Activated naive CD8-positive, alpha-beta T cell treated with anti-CD3 and anti-CD28 coated beads for 36 hours (primary cell): ENCODE data around the gene DOCK10. TPM values are rescaled to one million over a fixed set of nuclear protein-coding genes. Genes with fewer than 3 reads are reported as not detected.

Experiments used
- DNase-seq: peaks from one replicate; pipeline ENCODE4 v3.0.0; 2021
- H3K27ac Mint-ChIP-seq: one replicate; pipeline ENCODE4 v1.8.0; 2022; ENCODE audit warnings: mild to moderate bottlenecking, moderate library complexity, mixed read lengths
- H3K27me3 Mint-ChIP-seq: one replicate; pipeline ENCODE4 v1.8.0; 2022; ENCODE audit warnings: mild to moderate bottlenecking, mixed read lengths
- H3K36me3 Mint-ChIP-seq: one replicate; pipeline ENCODE4 v1.8.0; 2021; ENCODE audit warnings: mild to moderate bottlenecking, mixed read lengths
- H3K4me1 Mint-ChIP-seq: one replicate; pipeline ENCODE4 v1.8.0; 2021; ENCODE audit warnings: mixed read lengths
- H3K4me3 Mint-ChIP-seq: one replicate; pipeline ENCODE4 v1.8.0; 2022; ENCODE audit warnings: mild to moderate bottlenecking, moderate library complexity, mixed read lengths
- H3K9me3 Mint-ChIP-seq: one replicate; pipeline ENCODE4 v1.8.0; 2022; ENCODE audit warnings: mixed read lengths
- total RNA-seq, 2 experiments: library from RNA; stranded (reverse); gene quantifications; one replicate each; pipeline ENCODE4 v1.2.3, GENCODE V29; 2021

Gene DOCK10
- total RNA-seq, 2 experiments from 2014 or later: 154 to 159 TPM

- DNase-seq: no peak
- peaks cover 6% of the 10 kb centered on the region for H3K9me3 Mint-ChIP-seq
- no peak overlapping the region for H3K4me3 Mint-ChIP-seq
Measured at GRCh38 chr2:224837558-224837957, 204.7 kb downstream of the DOCK10 start.

GRCh38 chr2:224837066-224837465 is 205.2 kb downstream of the DOCK10 start:
- Mint-ChIP-seq H3K9me3 (peaks cover 4% of the 10 kb centered on the region), H3K36me3 (peaks cover 57% of the 10 kb centered on the region), H3K4me3 (no peak overlapping the region), H3K4me1 (peaks cover 1% of the 10 kb centered on the region), H3K27me3 (no peaks in the 10 kb centered on the region), H3K27ac (peak overlapping the region; percentile 1)
- DNase-seq: no peak

More at GRCh38 chr2:224837558-224837957, 204.7 kb downstream of the DOCK10 start:
- no peak overlapping the region for H3K27ac Mint-ChIP-seq
- H3K36me3 Mint-ChIP-seq: peaks cover 61% of the 10 kb centered on the region
- H3K27me3 Mint-ChIP-seq: no peaks in the 10 kb centered on the region
- H3K4me1 Mint-ChIP-seq: peaks cover 1% of the 10 kb centered on the region

DNA sequence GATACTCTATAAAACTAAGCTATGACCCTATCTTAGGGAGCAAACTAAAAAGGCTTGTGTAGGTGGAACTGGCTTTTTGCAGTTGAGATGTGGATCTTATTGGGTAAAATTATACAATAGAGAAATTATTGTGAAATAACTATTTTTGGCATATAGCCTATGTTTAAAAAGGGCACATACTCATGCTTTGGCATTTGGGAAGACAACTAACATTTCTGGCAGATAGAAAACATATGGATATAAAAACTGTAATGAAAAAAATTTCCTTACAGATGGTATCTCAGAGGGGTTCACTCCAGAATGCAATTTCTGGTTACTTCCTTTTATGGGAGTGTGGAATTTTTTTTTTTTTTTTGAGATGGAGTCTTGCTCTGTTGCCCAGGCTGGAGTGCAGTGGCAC is 206.0 kb downstream of the DOCK10 start:
- H3K36me3 Mint-ChIP-seq: peaks cover 53% of the 10 kb centered on the region
- H3K4me3 Mint-ChIP-seq: no peak overlapping the region
- H3K4me1 Mint-ChIP-seq: peaks cover 1% of the 10 kb centered on the region
- no peak for DNase-seq
- H3K9me3 Mint-ChIP-seq: peaks cover 4% of the 10 kb centered on the region
- H3K27me3 Mint-ChIP-seq: no peaks in the 10 kb centered on the region
- H3K27ac Mint-ChIP-seq: no peak overlapping the region

GRCh38 chr2:224835405-224835804 is 206.9 kb downstream of the DOCK10 start:
- H3K4me1 Mint-ChIP-seq: peaks cover 1% of the 10 kb centered on the region
- no peaks in the 10 kb centered on the region for H3K9me3 Mint-ChIP-seq
- H3K27me3 Mint-ChIP-seq: no peaks in the 10 kb centered on the region
- no peak for DNase-seq
- H3K4me3 Mint-ChIP-seq: no peak overlapping the region
- H3K36me3 Mint-ChIP-seq: peaks cover 50% of the 10 kb centered on the region
- no peak overlapping the region for H3K27ac Mint-ChIP-seq

GRCh38 chr2:224833986-224834385 is 208.3 kb downstream of the DOCK10 start:
- Mint-ChIP-seq H3K4me3 (no peak overlapping the region), H3K36me3 (peaks cover 46% of the 10 kb centered on the region), H3K4me1 (no peaks in the 10 kb centered on the region), H3K27me3 (no peaks in the 10 kb centered on the region), H3K9me3 (no peaks in the 10 kb centered on the region), H3K27ac (no peak overlapping the region)
- no peak for DNase-seq

GRCh38 chr2:224832207-224832606 is 210.1 kb downstream of the DOCK10 start:
- H3K27me3 Mint-ChIP-seq: no peaks in the 10 kb centered on the region
- no peak overlapping the region for H3K27ac Mint-ChIP-seq
- H3K9me3 Mint-ChIP-seq: no peaks in the 10 kb centered on the region
- no peaks in the 10 kb centered on the region for H3K4me1 Mint-ChIP-seq
- no peak overlapping the region for H3K4me3 Mint-ChIP-seq
- no peak for DNase-seq
- peaks cover 47% of the 10 kb centered on the region for H3K36me3 Mint-ChIP-seq

DNA sequence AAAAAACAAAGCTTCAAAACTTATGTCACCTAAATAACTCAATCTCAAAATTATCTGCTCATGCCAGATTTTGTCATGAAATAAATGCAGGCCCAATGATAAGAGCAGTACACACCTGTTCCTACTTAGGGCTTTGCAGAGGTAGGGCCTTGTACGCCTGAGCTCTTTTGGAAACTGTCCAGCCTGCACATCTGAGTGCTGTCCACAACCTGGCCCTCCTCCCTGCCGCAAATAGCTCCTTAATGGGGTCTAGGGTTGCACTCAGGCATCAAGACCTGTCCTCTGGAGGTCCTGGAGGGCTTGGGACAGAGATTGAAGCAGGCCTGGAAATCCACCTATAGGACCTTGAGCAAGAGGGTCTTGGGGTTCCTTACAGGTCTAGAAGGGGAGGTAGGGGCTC is 210.7 kb downstream of the DOCK10 start:
- H3K4me3 Mint-ChIP-seq: no peak overlapping the region
- DNase-seq: no peak
- no peaks in the 10 kb centered on the region for H3K27me3 Mint-ChIP-seq
- H3K36me3 Mint-ChIP-seq: peaks cover 49% of the 10 kb centered on the region
- no peaks in the 10 kb centered on the region for H3K9me3 Mint-ChIP-seq
- no peaks in the 10 kb centered on the region for H3K4me1 Mint-ChIP-seq
- H3K27ac Mint-ChIP-seq: no peak overlapping the region

GRCh38 chr2:224820283-224820991 is 221.8 kb downstream of the DOCK10 start:
- H3K27me3 Mint-ChIP-seq: no peaks in the 10 kb centered on the region
- H3K4me1 Mint-ChIP-seq: peaks cover 4% of the 10 kb centered on the region
- no peak overlapping the region for H3K4me3 Mint-ChIP-seq
- H3K27ac Mint-ChIP-seq: no peak overlapping the region
- no peak for DNase-seq
- H3K36me3 Mint-ChIP-seq: peaks cover 51% of the 10 kb centered on the region
- peaks cover 3% of the 10 kb centered on the region for H3K9me3 Mint-ChIP-seq

DNA sequence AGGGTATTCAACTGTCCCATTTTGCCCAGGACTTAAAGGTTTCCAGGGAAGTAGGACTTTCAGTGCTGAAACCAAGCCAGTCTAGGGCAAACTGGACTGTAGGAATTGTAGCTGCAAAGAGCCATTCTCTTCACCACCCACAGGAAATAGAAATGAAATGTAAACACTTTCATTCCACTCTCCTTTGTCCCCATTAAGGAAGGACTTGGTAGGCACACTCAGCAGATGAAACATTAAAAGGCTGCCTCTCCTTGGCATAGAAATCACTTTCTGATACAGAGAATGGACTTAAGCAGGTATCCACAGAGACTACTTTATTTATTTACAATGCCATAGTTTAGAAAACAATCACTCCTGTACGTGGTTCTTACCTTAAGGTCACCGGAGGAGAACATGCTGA is 223.2 kb downstream of the DOCK10 start:
- Mint-ChIP-seq H3K9me3 (peaks cover 4% of the 10 kb centered on the region), H3K4me1 (peaks cover 4% of the 10 kb centered on the region), H3K27ac (peak overlapping the region; percentile 23), H3K4me3 (no peak overlapping the region), H3K27me3 (no peaks in the 10 kb centered on the region), H3K36me3 (peaks cover 55% of the 10 kb centered on the region)
- no peak for DNase-seq

DNA sequence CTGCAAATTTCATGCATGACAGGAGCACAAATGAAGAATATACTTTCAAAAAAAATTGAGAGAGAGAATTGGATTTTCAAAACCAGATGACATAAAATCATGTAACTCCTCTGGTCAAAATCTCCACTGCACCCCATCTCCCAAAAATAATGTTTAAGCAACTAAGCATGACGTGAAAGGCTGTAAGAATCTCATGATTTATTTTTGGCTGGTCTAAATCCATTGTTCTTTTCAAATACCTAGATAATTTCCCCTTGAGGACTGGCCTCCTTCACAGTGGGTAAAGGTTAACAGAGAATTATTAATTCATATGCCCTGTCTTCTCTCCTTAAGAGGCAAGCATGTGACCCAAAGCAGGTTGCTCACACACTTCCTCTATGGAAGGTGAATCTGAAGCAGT is 224.6 kb downstream of the DOCK10 start:
- peaks cover 57% of the 10 kb centered on the region for H3K36me3 Mint-ChIP-seq
- no peaks in the 10 kb centered on the region for H3K27me3 Mint-ChIP-seq
- DNase-seq: no peak
- peaks cover 4% of the 10 kb centered on the region for H3K4me1 Mint-ChIP-seq
- H3K4me3 Mint-ChIP-seq: no peak overlapping the region
- peaks cover 4% of the 10 kb centered on the region for H3K9me3 Mint-ChIP-seq
- peak overlapping the region; percentile 25 for H3K27ac Mint-ChIP-seq

DNA sequence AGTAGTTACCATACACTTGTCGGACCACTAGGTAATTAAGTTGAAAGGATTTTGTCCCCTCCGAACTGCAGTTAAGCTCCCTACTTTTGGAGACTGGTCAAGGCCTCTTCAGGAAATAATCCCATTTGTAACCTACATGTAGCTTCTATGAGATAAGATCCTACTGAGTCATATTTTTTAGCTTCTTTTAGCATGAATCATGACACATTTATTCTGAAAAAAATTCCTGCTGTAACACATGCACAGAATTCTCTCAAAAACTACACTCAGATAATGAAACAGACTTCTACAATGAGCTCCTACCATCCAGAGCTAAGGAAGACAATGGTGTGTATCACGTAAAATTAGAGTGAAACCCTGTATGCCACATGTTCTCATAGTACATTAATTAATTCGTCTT is 225.5 kb downstream of the DOCK10 start:
- Mint-ChIP-seq H3K9me3 (peaks cover 7% of the 10 kb centered on the region), H3K36me3 (peaks cover 60% of the 10 kb centered on the region), H3K4me3 (no peak overlapping the region), H3K27me3 (no peaks in the 10 kb centered on the region), H3K4me1 (peaks cover 4% of the 10 kb centered on the region), H3K27ac (no peak overlapping the region)
- no peak for DNase-seq

DNA sequence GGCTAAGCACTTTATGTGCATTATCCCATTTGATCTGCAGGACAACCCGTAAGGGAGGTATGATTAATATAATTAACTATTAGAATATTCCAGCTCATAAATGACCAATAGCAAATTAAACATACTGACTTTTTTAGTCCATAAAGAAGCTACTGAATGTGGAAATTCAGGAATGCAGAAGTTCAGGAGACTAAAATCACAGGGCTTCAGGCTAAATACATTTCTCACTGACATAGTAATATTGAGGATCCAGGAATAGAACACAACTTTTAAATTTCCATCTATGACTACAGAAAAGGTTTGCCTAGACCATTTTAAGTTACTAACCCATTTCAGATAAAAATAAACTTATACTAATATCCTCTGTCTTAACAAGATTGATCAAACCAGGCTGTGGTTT is 228.7 kb downstream of the DOCK10 start:
- peaks cover 4% of the 10 kb centered on the region for H3K4me1 Mint-ChIP-seq
- H3K4me3 Mint-ChIP-seq: no peak overlapping the region
- no peak overlapping the region for H3K27ac Mint-ChIP-seq
- H3K27me3 Mint-ChIP-seq: no peaks in the 10 kb centered on the region
- peaks cover 7% of the 10 kb centered on the region for H3K9me3 Mint-ChIP-seq
- DNase-seq: no peak
- H3K36me3 Mint-ChIP-seq: peaks cover 50% of the 10 kb centered on the region

DNA sequence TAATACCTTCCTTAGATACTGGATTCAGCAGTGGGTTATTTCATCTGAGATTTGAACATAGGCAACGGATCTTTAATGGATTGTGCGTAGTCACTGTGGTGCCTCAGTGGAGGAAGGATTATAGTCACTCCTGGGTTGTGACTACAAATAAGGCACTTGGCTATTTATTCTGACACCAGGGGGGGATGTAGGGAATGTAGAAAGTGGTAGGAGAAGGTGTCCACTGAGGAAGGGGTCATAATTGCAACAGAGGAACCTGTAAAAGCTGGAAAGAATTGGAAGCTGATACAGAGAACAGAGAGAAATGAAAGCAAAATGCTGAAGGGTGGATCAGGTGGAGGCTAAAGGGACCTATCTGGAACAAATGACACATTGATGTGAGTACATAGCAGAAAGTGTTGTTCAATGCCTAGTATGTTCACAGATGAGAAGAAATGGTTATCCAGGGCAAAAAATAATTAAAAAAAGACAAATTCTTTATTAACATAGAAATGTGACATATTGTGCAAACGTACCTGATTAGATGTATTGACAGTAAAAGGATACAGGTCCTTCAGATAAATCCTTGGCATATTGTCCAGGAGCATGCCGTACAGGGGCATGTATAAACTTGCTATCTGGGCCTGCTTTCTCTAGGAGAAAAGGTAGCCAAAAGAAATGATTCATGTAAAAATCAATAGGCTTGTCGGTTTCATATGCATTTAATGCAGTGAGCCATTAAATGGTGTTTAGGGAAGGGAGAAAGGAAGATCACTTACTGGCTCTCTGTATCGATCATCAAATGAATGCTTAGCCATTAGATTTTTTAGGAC is 234.9 kb downstream of the DOCK10 start:
- Mint-ChIP-seq H3K9me3 (peaks cover 2% of the 10 kb centered on the region), H3K4me1 (peaks cover 4% of the 10 kb centered on the region), H3K27ac (peak overlapping the region; percentile 15), H3K36me3 (peaks cover 31% of the 10 kb centered on the region), H3K4me3 (no peak overlapping the region), H3K27me3 (no peaks in the 10 kb centered on the region)
- no peak for DNase-seq

DNA sequence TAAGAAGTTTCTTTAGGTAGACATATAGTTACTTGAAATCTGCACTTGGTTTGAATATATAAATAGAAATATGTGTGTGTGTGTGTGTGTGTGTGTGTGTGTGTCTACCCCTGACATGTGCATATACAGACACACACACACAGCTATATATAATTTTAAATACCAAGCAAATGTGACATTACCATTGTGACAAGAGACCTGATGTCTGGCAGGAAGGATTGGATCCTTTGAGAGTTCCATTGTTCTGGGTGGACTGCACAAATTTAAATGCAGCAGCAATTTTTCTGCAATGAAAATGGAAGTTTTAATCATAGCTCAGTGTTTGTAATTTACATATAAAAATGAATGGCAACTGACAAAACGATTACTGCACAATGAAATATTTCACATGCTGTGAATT is 238.3 kb downstream of the DOCK10 start:
- H3K4me3 Mint-ChIP-seq: no peak overlapping the region
- H3K36me3 Mint-ChIP-seq: peaks cover 28% of the 10 kb centered on the region
- H3K9me3 Mint-ChIP-seq: no peaks in the 10 kb centered on the region
- no peaks in the 10 kb centered on the region for H3K27me3 Mint-ChIP-seq
- peaks cover 2% of the 10 kb centered on the region for H3K4me1 Mint-ChIP-seq
- H3K27ac Mint-ChIP-seq: no peak overlapping the region
- DNase-seq: no peak

GRCh38 chr2:224802407-224802806 is 239.9 kb downstream of the DOCK10 start:
- H3K36me3 Mint-ChIP-seq: peaks cover 31% of the 10 kb centered on the region
- no peaks in the 10 kb centered on the region for H3K27me3 Mint-ChIP-seq
- H3K27ac Mint-ChIP-seq: no peak overlapping the region
- no peak overlapping the region for H3K4me3 Mint-ChIP-seq
- H3K9me3 Mint-ChIP-seq: no peaks in the 10 kb centered on the region
- DNase-seq: no peak
- H3K4me1 Mint-ChIP-seq: no peaks in the 10 kb centered on the region

DNA sequence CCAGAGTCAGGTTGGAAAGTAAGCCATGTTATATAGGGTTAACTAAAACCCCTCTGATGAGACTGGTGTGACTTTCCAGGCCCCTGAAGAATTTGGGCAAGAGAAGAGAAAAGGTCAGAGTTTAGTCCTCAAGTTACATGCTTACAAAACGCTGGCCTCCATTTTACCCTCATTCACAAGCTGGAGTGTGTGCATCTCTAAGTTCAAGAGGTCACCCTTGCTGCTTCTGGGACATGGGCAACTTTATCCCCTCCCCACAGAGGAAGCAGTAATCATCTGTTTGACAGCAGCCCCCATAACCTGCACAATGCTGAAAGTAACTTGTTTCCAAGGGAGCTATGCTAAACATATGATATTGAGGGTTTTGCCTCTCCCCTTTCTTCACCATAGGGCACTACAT is 240.9 kb downstream of the DOCK10 start:
- H3K9me3 Mint-ChIP-seq: no peaks in the 10 kb centered on the region
- no peaks in the 10 kb centered on the region for H3K27me3 Mint-ChIP-seq
- H3K4me1 Mint-ChIP-seq: no peaks in the 10 kb centered on the region
- DNase-seq: no peak
- peaks cover 26% of the 10 kb centered on the region for H3K36me3 Mint-ChIP-seq
- no peak overlapping the region for H3K4me3 Mint-ChIP-seq
- H3K27ac Mint-ChIP-seq: no peak overlapping the region
